H1 (cell line): ENCODE measurements around the gene COPA. TPM values are rescaled to one million over a fixed set of nuclear protein-coding genes. Genes with fewer than 3 reads are reported as not detected.

ENCODE experiments used
- CTCF ChIA-PET: fragments of 300-600 bp; sonication (Branson Sonifier 250); formaldehyde crosslinking; loops from one replicate; lab custom pipeline; 2021; ENCODE audit not compliant: partially characterized antibody; lab: Charles Lee
- POLR2A ChIA-PET: fragments of 300-600 bp; sonication (Branson Sonifier 250); formaldehyde crosslinking; loops from one replicate; lab custom pipeline; 2021; ENCODE audit warnings: inconsistent platforms; ENCODE audit not compliant: partially characterized antibody; lab: Charles Lee
- DNase-seq, 2 experiments: peaks; one replicate each; pipeline versions ENCODE4 v3.0.0 to v3.0.0-alpha.2; 2010 to 2022; ENCODE audit warnings: low spot score in 2 of 2, low read depth in 1 of 2, mixed read lengths in 1 of 2
- FAIRE-seq: peaks from 2 replicates; lab custom pipeline; 2011; peaks lifted over from hg19 to GRCh38; lab: Jason Lieb, UNC
- H2AFZ ChIP-seq: 2 replicates; pipeline ENCODE4 v1.8.1; 2012; ENCODE audit warnings: low read length, inconsistent platforms
- H2AK5ac ChIP-seq: 2 replicates; pipeline ENCODE4 v1.6.1; 2013; ENCODE audit warnings: low read depth, low read length
- H2BK120ac ChIP-seq: replicated peaks from 2 replicates; pipeline ENCODE3; 2013; ENCODE audit warnings: low read depth, low read length, inconsistent platforms
- H2BK12ac ChIP-seq: 2 replicates; pipeline ENCODE4 v1.6.1; 2013; ENCODE audit warnings: low read depth, low read length
- H2BK15ac ChIP-seq: 2 replicates; pipeline ENCODE4 v1.6.1; 2013; ENCODE audit warnings: low read length
- H2BK20ac ChIP-seq: 2 replicates; pipeline ENCODE4 v1.6.1; 2013; ENCODE audit warnings: low read length
- H2BK5ac ChIP-seq: 2 replicates; pipeline ENCODE4 v1.6.1; 2013; ENCODE audit warnings: low read depth, low read length
- H3K14ac ChIP-seq: 2 replicates; pipeline ENCODE4 v1.6.1; 2013; ENCODE audit warnings: inconsistent platforms; ENCODE audit not compliant: insufficient read length
- H3K18ac ChIP-seq: 2 replicates; pipeline ENCODE4 v1.6.1; 2013; ENCODE audit warnings: low read length; ENCODE audit errors: extremely low read depth
- H3K23ac ChIP-seq: 2 replicates; pipeline ENCODE4 v1.6.1; 2013; ENCODE audit warnings: inconsistent platforms; ENCODE audit not compliant: insufficient read length
- H3K23me2 ChIP-seq: 2 replicates; pipeline ENCODE4 v1.6.1; 2013; ENCODE audit warnings: low read depth, low read length
- H3K27ac ChIP-seq: 2 replicates; pipeline ENCODE4 v1.6.1; 2011; ENCODE audit warnings: low read depth, low read length, inconsistent platforms
- H3K27me3 ChIP-seq, 4 experiments: replicated peaks in 1 of 4; 1 replicate in 1 of 4; 2 replicates in 3 of 4; pipeline versions ENCODE4 v1.6.1 to v1.8.1; 2011 to 2013; ENCODE audit warnings: low read length in 3 of 4, mild to moderate bottlenecking in 3 of 4, inconsistent platforms in 2 of 4, mixed read lengths in 2 of 4, moderate library complexity in 1 of 4; ENCODE audit not compliant: control insufficient read depth in 3 of 4, insufficient read depth in 3 of 4; ENCODE audit errors: extremely low read depth in 1 of 4
- H3K36me3 ChIP-seq, 4 experiments: 2 replicates each; pipeline versions ENCODE4 v1.6.1 to v1.8.1; 2011 to 2013; ENCODE audit warnings: mild to moderate bottlenecking in 4 of 4, low read length in 3 of 4, moderate library complexity in 2 of 4, control low read depth in 1 of 4, inconsistent platforms in 1 of 4; ENCODE audit not compliant: insufficient read depth in 4 of 4, control insufficient read depth in 2 of 4
- H3K4ac ChIP-seq: replicated peaks from 2 replicates; pipeline ENCODE3; 2013; ENCODE audit warnings: low read length, low read depth, mixed read lengths, inconsistent platforms; ENCODE audit not compliant: insufficient read length
- H3K4me1 ChIP-seq, 4 experiments: replicated peaks in 1 of 4; 1 replicate in 1 of 4; 2 replicates in 3 of 4; pipeline versions ENCODE4 v1.6.1 to v1.8.1; 2011 to 2013; ENCODE audit warnings: low read length in 3 of 4, inconsistent platforms in 2 of 4, mixed read lengths in 1 of 4; ENCODE audit not compliant: insufficient read depth in 4 of 4, control insufficient read depth in 3 of 4
- H3K4me2 ChIP-seq, 2 experiments: 2 replicates each; pipeline versions ENCODE4 v1.6.1 to v1.8.1; 2011 to 2013; ENCODE audit warnings: low read depth in 2 of 2, low read length in 2 of 2, control low read depth in 1 of 2, inconsistent platforms in 1 of 2, mild to moderate bottlenecking in 1 of 2; ENCODE audit not compliant: insufficient read depth in 1 of 2
- H3K4me3 ChIP-seq, 4 experiments: fragments of 200-600, 300-600 bp in 1 of 4; sonication (generic), shearing (Covaris generic), sonication (Bioruptor Twin) in 1 of 4; 2 replicates each; pipeline versions ENCODE4 v1.5.1 to v1.8.1; 2011 to 2016; ENCODE audit warnings: low read length in 4 of 4, low read depth in 3 of 4, control low read depth in 2 of 4, inconsistent platforms in 2 of 4, mild to moderate bottlenecking in 2 of 4, mixed read lengths in 1 of 4, moderate library complexity in 1 of 4; ENCODE audit not compliant: insufficient read depth in 2 of 4; ENCODE audit errors: extremely low read depth in 1 of 4
- H3K56ac ChIP-seq: replicated peaks from 2 replicates; pipeline ENCODE3; 2013; ENCODE audit warnings: low read depth, mild to moderate bottlenecking, mixed read lengths, low read length, inconsistent platforms; ENCODE audit not compliant: insufficient read length
- H3K79me1 ChIP-seq: 2 replicates; pipeline ENCODE4 v1.6.1; 2013; ENCODE audit warnings: low read depth, low read length, control low read depth
- H3K79me2 ChIP-seq, 2 experiments: 2 replicates each; pipeline versions ENCODE4 v1.6.1 to v1.8.1; 2012 to 2013; ENCODE audit warnings: low read length in 2 of 2, mild to moderate bottlenecking in 2 of 2, inconsistent platforms in 1 of 2; ENCODE audit not compliant: insufficient read depth in 2 of 2, control insufficient read depth in 1 of 2
- H3K9ac ChIP-seq, 4 experiments: replicated peaks in 1 of 4; 1 replicate in 1 of 4; 2 replicates in 3 of 4; pipeline versions ENCODE4 v1.6.1 to v1.8.1; 2011 to 2013; ENCODE audit warnings: low read depth in 3 of 4, low read length in 3 of 4, control low read depth in 2 of 4, mild to moderate bottlenecking in 2 of 4, moderate library complexity in 2 of 4, inconsistent platforms in 1 of 4; ENCODE audit errors: extremely low read depth in 1 of 4
- H3K9me3 ChIP-seq, 2 experiments: 2 replicates each; pipeline versions ENCODE4 v1.6.1 to v1.8.1; 2012 to 2013; ENCODE audit warnings: mild to moderate bottlenecking in 2 of 2, moderate library complexity in 2 of 2, control low read depth in 1 of 2, inconsistent platforms in 1 of 2, low read depth in 1 of 2, low read length in 1 of 2, mixed read lengths in 1 of 2; ENCODE audit not compliant: insufficient read depth in 2 of 2
- H4K20me1 ChIP-seq, 2 experiments: replicated peaks in 1 of 2; 2 replicates each; pipeline versions ENCODE3 to v1.8.1; 2011 to 2013; ENCODE audit warnings: inconsistent platforms in 2 of 2, low read length in 2 of 2, mild to moderate bottlenecking in 1 of 2; ENCODE audit not compliant: insufficient read depth in 2 of 2, control insufficient read depth in 1 of 2
- H4K5ac ChIP-seq: 2 replicates; pipeline ENCODE4 v1.6.1; 2013; ENCODE audit warnings: low read length, low read depth, mixed read lengths, inconsistent platforms; ENCODE audit not compliant: insufficient read length
- H4K8ac ChIP-seq: 2 replicates; pipeline ENCODE4 v1.8.0; 2013; ENCODE audit warnings: mild to moderate bottlenecking, moderate library complexity, low read length, inconsistent platforms; ENCODE audit not compliant: insufficient read depth; ENCODE audit errors: extremely low read depth
- H4K91ac ChIP-seq: replicated peaks from 2 replicates; pipeline ENCODE3; 2013; ENCODE audit warnings: low read length, mixed read lengths, inconsistent platforms; ENCODE audit not compliant: insufficient read length
- CTBP2 ChIP-seq: IDR thresholded peaks from 2 replicates; pipeline ENCODE4 v1.7.0; 2011; ENCODE audit warnings: borderline replicate concordance, mild to moderate bottlenecking, moderate library complexity, mixed read lengths, low read length; ENCODE audit not compliant: insufficient read depth, insufficient read length
- EZH2 ChIP-seq: fragments of 200-600 bp; sonication (generic); IDR thresholded peaks from 2 replicates; pipeline ENCODE4 v1.7.1; 2012; ENCODE audit warnings: low read depth, mild to moderate bottlenecking, moderate library complexity, low read length, inconsistent platforms; ENCODE audit not compliant: severe bottlenecking
- GABPA ChIP-seq: IDR thresholded peaks from 2 replicates; pipeline ENCODE4 v1.6.1; 2011; ENCODE audit warnings: mild to moderate bottlenecking, low read length, moderate library complexity, borderline replicate concordance; ENCODE audit not compliant: insufficient read depth
- JUND ChIP-seq: IDR thresholded peaks from 2 replicates; pipeline ENCODE4 v1.6.1; 2011; ENCODE audit warnings: mild to moderate bottlenecking, improper control_type of control experiment, low read length
- KDM5A ChIP-seq: fragments of 200-600 bp; IDR thresholded peaks from 2 replicates; pipeline ENCODE4 v1.7.1; 2012; ENCODE audit warnings: mild to moderate bottlenecking, low read length, inconsistent platforms, mixed read lengths
- MAX ChIP-seq: IDR thresholded peaks from 2 replicates; pipeline ENCODE4 v1.6.1; 2012; ENCODE audit warnings: inconsistent platforms
- PHF8 ChIP-seq: fragments of 200-600 bp; sonication (generic); conservative IDR thresholded peaks from 2 replicates; pipeline ENCODE4 v1.7.1; 2012; ENCODE audit warnings: low read depth, mild to moderate bottlenecking, inconsistent platforms, low read length, moderate library complexity
- RXRA ChIP-seq: IDR thresholded peaks from 2 replicates; pipeline ENCODE4 v1.6.1; 2011; ENCODE audit warnings: low read depth, mild to moderate bottlenecking, low read length, moderate library complexity; ENCODE audit not compliant: insufficient read depth
- SAP30 ChIP-seq: fragments of 300-600 bp; sonication (generic); IDR thresholded peaks from 2 replicates; pipeline ENCODE4 v1.7.1; 2012; ENCODE audit warnings: low read length, moderate library complexity, mild to moderate bottlenecking, inconsistent platforms; ENCODE audit not compliant: insufficient read depth, insufficient replicate concordance
- SIN3A ChIP-seq, 2 experiments: IDR thresholded peaks in 1 of 2; conservative IDR thresholded peaks in 1 of 2; 2 replicates each; pipeline ENCODE4 v1.6.1; 2011 to 2012; ENCODE audit warnings: low read length in 2 of 2, improper control_type of control experiment in 1 of 2, low read depth in 1 of 2, mild to moderate bottlenecking in 1 of 2
- SP4 ChIP-seq: IDR thresholded peaks from 2 replicates; pipeline ENCODE4 v1.6.1; 2012; ENCODE audit warnings: low read length, inconsistent platforms
- TEAD4 ChIP-seq: IDR thresholded peaks from 2 replicates; pipeline ENCODE4 v1.6.1; 2012; ENCODE audit warnings: low read depth, low read length, inconsistent platforms, mixed read lengths
- YY1 ChIP-seq: IDR thresholded peaks from 2 replicates; pipeline ENCODE4 v1.6.1; 2011; ENCODE audit warnings: low read depth, mild to moderate bottlenecking, low read length
- WGBS, 2 experiments: shearing (Covaris generic) in 1 of 2; methylation state at CpG; one replicate each; pipeline versions ENCODE4 v1.1.6 to v1.1.7; 2013 to 2015; ENCODE audit warnings: low lambda C conversion rate in 2 of 2, mixed read lengths in 2 of 2, inconsistent platforms in 1 of 2, low coverage in 1 of 2, missing lambda C conversion rate in 1 of 2; ENCODE audit not compliant: insufficient replicate concordance in 2 of 2, insufficient coverage in 1 of 2, insufficient read length in 1 of 2; ENCODE audit errors: extremely low coverage in 1 of 2, missing lambda C conversion rate in 1 of 2; 5-methylcytosine and 5-hydroxymethylcytosine counted together
- polyA plus RNA-seq, 7 experiments: library from polyadenylated mRNA; depleted of rRNA in 3 of 7; stranded (reverse) in 5 of 7; unstranded in 2 of 7; fragments of >200 nt in 5 of 7; fragments of 200-250 nt in 2 of 7; gene quantifications; 1 replicate in 5 of 7; 2 replicates in 1 of 7; 4 replicates in 1 of 7; pipeline versions ENCODE4 v1.2.1 to v1.2.3, GENCODE V29; 2011 to 2013; ENCODE audit warnings: missing spikeins in 2 of 7, mixed read lengths in 2 of 7
- total RNA-seq: library from RNA; stranded (reverse); fragmentation: NEBNext Ultra II Directional; extraction: Animal tissue kit (Norgen Biotek cat#: 25700); gene quantifications from 2 replicates; pipeline ENCODE4 v1.2.1, GENCODE V29; 2021

COPA gene
- total and polyA plus RNA-seq, 2 of the 8 experiments (the other 6 are each of a cell fraction or from before 2014, with no cell fraction given): 78.2 to 115 TPM

- Histone ChIP-seq H3K9me3 (no peaks in the 10 kb centered on the region), H3K56ac (no peak overlapping the region), H2AK5ac (no peak overlapping the region), H3K4me1 (peaks cover 3 to 5% (median 4%) of the 10 kb centered on the region in 4 experiments; a peak in 5 of 7 replicates), H3K23me2 (0 out of 2 replicates have a peak, but pooled peaks cover 1% of the 10 kb centered on the region), H3K4me2 (no peak overlapping the region), H4K8ac (no peak overlapping the region), H4K91ac (no peak overlapping the region), H3K27ac (no peak overlapping the region), H3K9ac (no peak overlapping the region), H3K36me3 (peaks cover 18 to 47% (median 40%) of the 10 kb centered on the region in 4 experiments), H3K79me1 (no peaks in the 10 kb centered on the region), H3K23ac (no peak overlapping the region), H3K4ac (no peak overlapping the region), H2BK15ac (no peak overlapping the region), H2BK5ac (no peak overlapping the region), H4K5ac (no peak overlapping the region), H3K14ac (no peak overlapping the region), H4K20me1 (peaks cover 0 to 3% of the 10 kb centered on the region in 2 experiments), H3K4me3 (no peak overlapping the region), H2BK12ac (no peak overlapping the region), H2AFZ (no peak overlapping the region), H3K79me2 (no peaks in the 10 kb centered on the region), H2BK20ac (no peak overlapping the region), H2BK120ac (no peak overlapping the region), H3K18ac (no peak overlapping the region), H3K27me3 (no peaks in the 10 kb centered on the region)
- DNase-seq: no peak
- FAIRE-seq: no peak
- CTCF ChIA-PET: interaction anchor here (1.2 to 26.0 kb wide), 6 partner anchors 9 to 234 kb away, joined by 3 to 683 read pairs (median 5); no protein-coding TSS in a partner anchor
- WGBS, 2 experiments: 94% methylated on average over 4 of the region's 4 CpGs; no CpG with 5 or more reads in 1 of the 2 experiments
- POLR2A ChIA-PET: interaction anchor here (0.6 to 17.2 kb wide), 2 partner anchors 18 to 73 kb away, joined by 3 to 244 read pairs; partner anchors contain the start of gene PEX19
- TF ChIP-seq CTBP2 (no peak), SIN3A (conservative IDR thresholded peaks at IDR 0.05 in 1 of 2, IDR thresholded peaks at IDR 0.05 in 1 of 2; ENCODE audit: low read depth in 1 of 2, low read length in 2 of 2) (no peak), MAX (no peak), KDM5A (no peak), RXRA (no peak), PHF8 (no peak), YY1 (no peak), TEAD4 (no peak), SP4 (no peak), JUND (no peak), GABPA (no peak), SAP30 (no peak), EZH2 (no peak)
These were observed 15.0 kb upstream of the COPA start for GRCh38 chr1:160358073-160358472.
